PC-9 (cell line): ENCODE measurements around the gene BPIFA2. TPM values are rescaled to one million over a fixed set of nuclear protein-coding genes. Genes with fewer than 3 reads are reported as not detected.

Experiments
- BruUV-seq: library from RNA; stranded (reverse); fragments of 400-500 nt; replicated peaks from 2 replicates; lab custom pipeline; 2021; lab: Mats Ljungman, UMichigan
- CTCF ChIA-PET: fragments of 300-600 bp; sonication (Branson Sonifier 250); formaldehyde crosslinking; loops from one replicate; lab custom pipeline; 2022; ENCODE audit warnings: antibody characterized with exemption; lab: Charles Lee
- POLR2A ChIA-PET: fragments of 300-600 bp; sonication (Branson Sonifier 250); formaldehyde crosslinking; loops from one replicate; lab custom pipeline; 2022; ENCODE audit warnings: antibody characterized with exemption; ENCODE audit not compliant: unreplicated experiment; lab: Charles Lee
- DNase-seq, 2 experiments: peaks; one replicate each; pipeline versions ENCODE4 v3.0.0 to v3.0.0-alpha.2; 2015 to 2022; ENCODE audit warnings: mixed read lengths in 1 of 2
- H2AFZ ChIP-seq: fragments of 200-600 bp; sonication (generic); 2 replicates; pipeline ENCODE4 v1.8.1; 2017; ENCODE audit warnings: antibody characterized with exemption
- H3F3A ChIP-seq: fragments of 200-600 bp; sonication (generic); 2 replicates; pipeline ENCODE4 v1.8.1; 2017; ENCODE audit warnings: antibody characterized with exemption, mild to moderate bottlenecking, low read depth; ENCODE audit not compliant: insufficient read depth
- H3K27ac ChIP-seq: fragments of 200-600 bp; sonication (generic); 2 replicates; pipeline ENCODE4 v1.6.1; 2016; ENCODE audit warnings: mixed run types
- H3K27me3 ChIP-seq: fragments of 200-600 bp; sonication (generic); 2 replicates; pipeline ENCODE4 v1.6.1; 2016; ENCODE audit warnings: low read depth, mixed run types; ENCODE audit not compliant: insufficient read depth
- H3K36me3 ChIP-seq: fragments of 200-600 bp; sonication (generic); 2 replicates; pipeline ENCODE4 v1.6.1; 2016; ENCODE audit warnings: low read depth, mixed run types
- H3K4me1 ChIP-seq: fragments of 200-600 bp; sonication (generic); replicated peaks from 2 replicates; pipeline ENCODE4 v1.6.1; 2016; ENCODE audit warnings: mixed run types; ENCODE audit not compliant: insufficient read depth
- H3K4me2 ChIP-seq: fragments of 200-600 bp; sonication (generic); 2 replicates; pipeline ENCODE4 v1.6.1; 2017; ENCODE audit warnings: mixed run types
- H3K4me3 ChIP-seq: fragments of 200-600 bp; sonication (generic); 2 replicates; pipeline ENCODE4 v1.6.1; 2016; ENCODE audit warnings: mixed run types
- H3K79me2 ChIP-seq: fragments of 200-600 bp; sonication (generic); 2 replicates; pipeline ENCODE4 v1.6.1; 2017; ENCODE audit warnings: low read depth, mixed run types
- H3K9me2 ChIP-seq: fragments of 200-600 bp; sonication (generic); 2 replicates; pipeline ENCODE4 v1.8.1; 2017; ENCODE audit warnings: mild to moderate bottlenecking; ENCODE audit not compliant: insufficient read depth
- H3K9me3 ChIP-seq: fragments of 200-600 bp; sonication (generic); 2 replicates; pipeline ENCODE4 v1.8.1; 2016; ENCODE audit warnings: low read depth; ENCODE audit not compliant: insufficient read depth
- H4K20me1 ChIP-seq: fragments of 200-600 bp; sonication (generic); 2 replicates; pipeline ENCODE4 v1.8.1; 2017; ENCODE audit not compliant: insufficient read depth
- EZH2 ChIP-seq: fragments of 200-600 bp; sonication (generic); IDR thresholded peaks from 2 replicates; pipeline ENCODE4 v1.8.0; 2017; ENCODE audit warnings: antibody characterized with exemption, low read depth
- intact Hi-C: fragments of 100-400 bp; cut with micrococcal nuclease; formaldehyde crosslinking; loops from one replicate; pipeline ENCODE4 v1.10.0; 2022; ENCODE audit not compliant: unreplicated experiment
- total RNA-seq: library from RNA; stranded (reverse); gene quantifications from 2 replicates; pipeline ENCODE4 v1.2.3, GENCODE V29; 2021
- TF ChIP-seq, protein P1 (sequence below): fragments of 200-600 bp; sonication (generic); conservative IDR thresholded peaks from 2 replicates; pipeline ENCODE4 v1.6.1; 2017; ENCODE audit warnings: mixed run types, antibody characterized with exemption, mild to moderate bottlenecking, moderate library complexity

BPIFA2 gene
- total RNA-seq, 1 experiment from 2014 or later = not detected

GRCh38 chr20:33202451-33202850 lies 34.5 kb downstream of the BPIFA2 start:
- H3K27ac ChIP-seq = no peak overlapping the region
- H3K79me2 ChIP-seq = no peaks in the 10 kb centered on the region
- H3K4me3 ChIP-seq = no peak overlapping the region
- peaks cover 91% of the 10 kb centered on the region for H3K27me3 ChIP-seq
- CTCF ChIA-PET = no interaction called here
- H4K20me1 ChIP-seq = no peaks in the 10 kb centered on the region
- BruUV-seq = no TSS peak
- H3K4me2 ChIP-seq = no peak overlapping the region
- H3K9me3 ChIP-seq = no peaks in the 10 kb centered on the region
- POLR2A ChIA-PET = no interaction called here
- no peak overlapping the region for H2AFZ ChIP-seq
- H3K36me3 ChIP-seq = no peaks in the 10 kb centered on the region
- no peak for TF ChIP-seq EZH2
- TF ChIP-seq, protein P1, sequence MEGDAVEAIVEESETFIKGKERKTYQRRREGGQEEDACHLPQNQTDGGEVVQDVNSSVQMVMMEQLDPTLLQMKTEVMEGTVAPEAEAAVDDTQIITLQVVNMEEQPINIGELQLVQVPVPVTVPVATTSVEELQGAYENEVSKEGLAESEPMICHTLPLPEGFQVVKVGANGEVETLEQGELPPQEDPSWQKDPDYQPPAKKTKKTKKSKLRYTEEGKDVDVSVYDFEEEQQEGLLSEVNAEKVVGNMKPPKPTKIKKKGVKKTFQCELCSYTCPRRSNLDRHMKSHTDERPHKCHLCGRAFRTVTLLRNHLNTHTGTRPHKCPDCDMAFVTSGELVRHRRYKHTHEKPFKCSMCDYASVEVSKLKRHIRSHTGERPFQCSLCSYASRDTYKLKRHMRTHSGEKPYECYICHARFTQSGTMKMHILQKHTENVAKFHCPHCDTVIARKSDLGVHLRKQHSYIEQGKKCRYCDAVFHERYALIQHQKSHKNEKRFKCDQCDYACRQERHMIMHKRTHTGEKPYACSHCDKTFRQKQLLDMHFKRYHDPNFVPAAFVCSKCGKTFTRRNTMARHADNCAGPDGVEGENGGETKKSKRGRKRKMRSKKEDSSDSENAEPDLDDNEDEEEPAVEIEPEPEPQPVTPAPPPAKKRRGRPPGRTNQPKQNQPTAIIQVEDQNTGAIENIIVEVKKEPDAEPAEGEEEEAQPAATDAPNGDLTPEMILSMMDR = no peak
- no peaks in the 10 kb centered on the region for H3K4me1 ChIP-seq
- no peak for DNase-seq
- H3F3A ChIP-seq = no peaks in the 10 kb centered on the region
- intact Hi-C loops = no loop called here
- no peaks in the 10 kb centered on the region for H3K9me2 ChIP-seq

GRCh38 chr20:33203444-33203843 lies 35.5 kb downstream of the BPIFA2 start:
- Histone ChIP-seq H3K9me3 (no peaks in the 10 kb centered on the region), H3K4me2 (no peak overlapping the region), H3K4me3 (no peak overlapping the region), H3K27ac (no peak overlapping the region), H4K20me1 (no peaks in the 10 kb centered on the region), H3K79me2 (no peaks in the 10 kb centered on the region), H2AFZ (no peak overlapping the region), H3K36me3 (no peaks in the 10 kb centered on the region), H3F3A (no peaks in the 10 kb centered on the region), H3K27me3 (peaks cover 83% of the 10 kb centered on the region), H3K4me1 (no peaks in the 10 kb centered on the region), H3K9me2 (no peaks in the 10 kb centered on the region)
- intact Hi-C loops = no loop called here
- TF ChIP-seq, protein P1 = no peak
- TF ChIP-seq EZH2 = no peak
- ChIA-PET CTCF (no interaction called here), POLR2A (no interaction called here)
- no TSS peak for BruUV-seq
- DNase-seq = no peak

DNA sequence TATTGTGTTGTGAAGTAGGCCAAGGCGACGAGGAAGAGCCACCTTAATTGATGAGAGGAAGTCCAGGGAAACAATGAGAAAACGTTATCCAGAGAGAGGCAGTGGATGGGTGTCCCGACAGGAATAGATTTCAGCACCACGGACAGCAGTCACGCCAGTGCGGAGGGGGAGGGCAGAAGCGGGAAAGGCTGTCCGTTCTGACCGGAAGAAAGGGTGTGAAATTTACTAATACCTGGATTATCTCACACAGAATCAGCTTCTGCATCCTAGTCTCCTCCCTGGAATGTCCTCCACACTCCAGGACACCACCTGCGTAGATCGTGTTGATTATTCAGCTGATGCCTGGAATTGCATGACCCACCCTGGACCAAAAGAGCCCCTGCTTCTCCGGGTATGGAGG lies 41.8 kb downstream of the BPIFA2 start:
- intact Hi-C loops = loop anchor here (5.0 kb wide), 1 partner anchor 83 kb away; no protein-coding TSS in a partner anchor
- peak; percentile 35 to 57 for DNase-seq
- H4K20me1 ChIP-seq = no peaks in the 10 kb centered on the region
- no peak overlapping the region for H2AFZ ChIP-seq
- H3K79me2 ChIP-seq = no peaks in the 10 kb centered on the region
- ChIA-PET CTCF (no interaction called here), POLR2A (no interaction called here)
- no peak overlapping the region for H3K4me2 ChIP-seq
- no peaks in the 10 kb centered on the region for H3K36me3 ChIP-seq
- H3K9me3 ChIP-seq = no peaks in the 10 kb centered on the region
- H3K4me3 ChIP-seq = no peak overlapping the region
- H3K27ac ChIP-seq = no peak overlapping the region
- no peaks in the 10 kb centered on the region for H3F3A ChIP-seq
- no TSS peak for BruUV-seq
- H3K4me1 ChIP-seq = no peaks in the 10 kb centered on the region
- peaks cover 33% of the 10 kb centered on the region for H3K27me3 ChIP-seq
- H3K9me2 ChIP-seq = no peaks in the 10 kb centered on the region; the same call in 1 of the 2 replicates
- no peak for TF ChIP-seq EZH2
- TF ChIP-seq, protein P1 = no peak
